ENCODE results near the gene SERPINE2.

Gene SERPINE2

GRCh38 chr2:223925106-223925505 is 114.0 kb downstream of the SERPINE2 start:
- peaks cover 8% of the 10 kb centered on the region; the same call in 1 of the 2 replicates for H3K9me3 ChIP-seq (ENCODE audit: insufficient read depth, low read depth, low read length)
- TF ChIP-seq EZH2phosphoT487 (IDR thresholded peaks at IDR 0.05; ENCODE audit: borderline replicate concordance) = no peak
- no peak for TF ChIP-seq CTCF (conservative IDR thresholded peaks at IDR 0.05; ENCODE audit: low read length)
- peaks cover 20% of the 10 kb centered on the region for H3K79me2 ChIP-seq (ENCODE audit: insufficient read depth, low read length)
- H2AFZ ChIP-seq (ENCODE audit: low read length) = no peak overlapping the region
- no peaks in the 10 kb centered on the region for H3K27me3 ChIP-seq (ENCODE audit: insufficient read depth, low read length, poor library complexity, severe bottlenecking)
- peaks cover 4% of the 10 kb centered on the region for H3K4me1 ChIP-seq (ENCODE audit: insufficient read depth, low read length, poor library complexity, severe bottlenecking)
- no peak overlapping the region for H3K9ac ChIP-seq (ENCODE audit: low read depth, low read length, poor library complexity, severe bottlenecking)
- H3K36me3 ChIP-seq (ENCODE audit: insufficient read depth, low read length) = no peaks in the 10 kb centered on the region
- peaks cover 10% of the 10 kb centered on the region for H4K20me1 ChIP-seq (ENCODE audit: insufficient read depth, low read length, poor library complexity, severe bottlenecking)
- H3F3A ChIP-seq (ENCODE audit: low read depth) = peaks cover 5% of the 10 kb centered on the region; the same call in 1 of the 2 replicates
- no peak overlapping the region for H3K4me3 ChIP-seq (ENCODE audit: low read length, poor library complexity, severe bottlenecking)
- H3K9me2 ChIP-seq (replicated peaks; ENCODE audit: low read depth, low read length) = no peaks in the 10 kb centered on the region
- H3K4me2 ChIP-seq (ENCODE audit: low read depth, low read length, poor library complexity, severe bottlenecking) = no peak overlapping the region
